PC-9 (cell line): Measurements from ENCODE around the gene VANGL1. TPM values are rescaled to one million over a fixed set of nuclear protein-coding genes. Genes with fewer than 3 reads are reported as not detected.

Experiments
- BruUV-seq: library from RNA; stranded (reverse); fragments of 400-500 nt; replicated peaks from 2 replicates; lab custom pipeline; 2021; lab: Mats Ljungman, UMichigan
- CTCF ChIA-PET: fragments of 300-600 bp; sonication (Branson Sonifier 250); formaldehyde crosslinking; loops from one replicate; lab custom pipeline; 2022; ENCODE audit warnings: antibody characterized with exemption; lab: Charles Lee
- POLR2A ChIA-PET: fragments of 300-600 bp; sonication (Branson Sonifier 250); formaldehyde crosslinking; loops from one replicate; lab custom pipeline; 2022; ENCODE audit warnings: antibody characterized with exemption; ENCODE audit not compliant: unreplicated experiment; lab: Charles Lee
- DNase-seq, 2 experiments: peaks; one replicate each; pipeline versions ENCODE4 v3.0.0 to v3.0.0-alpha.2; 2015 to 2022; ENCODE audit warnings: mixed read lengths in 1 of 2
- H2AFZ ChIP-seq: fragments of 200-600 bp; sonication (generic); 2 replicates; pipeline ENCODE4 v1.8.1; 2017; ENCODE audit warnings: antibody characterized with exemption
- H3F3A ChIP-seq: fragments of 200-600 bp; sonication (generic); 2 replicates; pipeline ENCODE4 v1.8.1; 2017; ENCODE audit warnings: antibody characterized with exemption, mild to moderate bottlenecking, low read depth; ENCODE audit not compliant: insufficient read depth
- H3K27ac ChIP-seq: fragments of 200-600 bp; sonication (generic); 2 replicates; pipeline ENCODE4 v1.6.1; 2016; ENCODE audit warnings: mixed run types
- H3K27me3 ChIP-seq: fragments of 200-600 bp; sonication (generic); 2 replicates; pipeline ENCODE4 v1.6.1; 2016; ENCODE audit warnings: low read depth, mixed run types; ENCODE audit not compliant: insufficient read depth
- H3K36me3 ChIP-seq: fragments of 200-600 bp; sonication (generic); 2 replicates; pipeline ENCODE4 v1.6.1; 2016; ENCODE audit warnings: low read depth, mixed run types
- H3K4me1 ChIP-seq: fragments of 200-600 bp; sonication (generic); replicated peaks from 2 replicates; pipeline ENCODE4 v1.6.1; 2016; ENCODE audit warnings: mixed run types; ENCODE audit not compliant: insufficient read depth
- H3K4me2 ChIP-seq: fragments of 200-600 bp; sonication (generic); 2 replicates; pipeline ENCODE4 v1.6.1; 2017; ENCODE audit warnings: mixed run types
- H3K4me3 ChIP-seq: fragments of 200-600 bp; sonication (generic); 2 replicates; pipeline ENCODE4 v1.6.1; 2016; ENCODE audit warnings: mixed run types
- H3K79me2 ChIP-seq: fragments of 200-600 bp; sonication (generic); 2 replicates; pipeline ENCODE4 v1.6.1; 2017; ENCODE audit warnings: low read depth, mixed run types
- H3K9me2 ChIP-seq: fragments of 200-600 bp; sonication (generic); 2 replicates; pipeline ENCODE4 v1.8.1; 2017; ENCODE audit warnings: mild to moderate bottlenecking; ENCODE audit not compliant: insufficient read depth
- H3K9me3 ChIP-seq: fragments of 200-600 bp; sonication (generic); 2 replicates; pipeline ENCODE4 v1.8.1; 2016; ENCODE audit warnings: low read depth; ENCODE audit not compliant: insufficient read depth
- H4K20me1 ChIP-seq: fragments of 200-600 bp; sonication (generic); 2 replicates; pipeline ENCODE4 v1.8.1; 2017; ENCODE audit not compliant: insufficient read depth
- CTCF ChIP-seq: fragments of 200-600 bp; sonication (generic); conservative IDR thresholded peaks from 2 replicates; pipeline ENCODE4 v1.6.1; 2017; ENCODE audit warnings: mixed run types, antibody characterized with exemption, mild to moderate bottlenecking, moderate library complexity
- EZH2 ChIP-seq: fragments of 200-600 bp; sonication (generic); IDR thresholded peaks from 2 replicates; pipeline ENCODE4 v1.8.0; 2017; ENCODE audit warnings: antibody characterized with exemption, low read depth
- intact Hi-C: fragments of 100-400 bp; cut with micrococcal nuclease; formaldehyde crosslinking; loops from one replicate; pipeline ENCODE4 v1.10.0; 2022; ENCODE audit not compliant: unreplicated experiment
- total RNA-seq: library from RNA; stranded (reverse); gene quantifications from 2 replicates; pipeline ENCODE4 v1.2.3, GENCODE V29; 2021

The VANGL1 gene
- total RNA-seq, 1 experiment from 2014 or later, result 43.0 TPM

- intact Hi-C loops, result no loop called here
- POLR2A ChIA-PET, result no interaction called here
Observed at GRCh38 chr1:115665319-115666096, 23.7 kb downstream of the VANGL1 start.

DNA sequence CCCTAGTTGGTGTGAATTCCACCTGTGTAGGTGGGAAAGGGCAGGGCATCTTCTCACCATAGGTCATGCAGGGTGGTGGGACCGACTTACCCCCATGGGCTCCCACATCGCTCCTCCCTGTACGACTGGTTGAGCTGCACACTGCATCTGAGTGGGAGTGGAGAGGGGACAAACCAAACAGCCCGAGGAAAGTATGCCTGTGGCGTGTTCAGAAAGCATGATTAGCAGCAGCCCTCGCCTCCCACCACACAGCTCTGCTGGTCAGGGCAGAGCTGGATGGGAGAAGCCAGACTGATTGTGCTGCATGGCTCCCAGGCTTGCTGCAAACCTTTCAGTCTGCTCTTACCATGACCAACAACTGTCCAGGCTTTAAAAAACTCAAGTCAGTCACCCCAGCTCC is 24.4 kb downstream of the VANGL1 start:
- peaks cover 60% of the 10 kb centered on the region for H3K4me1 ChIP-seq
- H3K9me3 ChIP-seq, result 0 out of 2 replicates have a peak, but pooled peaks cover 9% of the 10 kb centered on the region
- H2AFZ ChIP-seq, result no peak overlapping the region
- H3K27me3 ChIP-seq, result no peaks in the 10 kb centered on the region
- no TSS peak for BruUV-seq
- intact Hi-C loops, result no loop called here
- H3F3A ChIP-seq, result peaks cover 48% of the 10 kb centered on the region
- DNase-seq, result no peak
- H3K79me2 ChIP-seq, result peaks cover 35% of the 10 kb centered on the region
- H3K4me3 ChIP-seq, result no peak overlapping the region
- no peak overlapping the region for H3K4me2 ChIP-seq
- TF ChIP-seq EZH2 (no peak), CTCF (no peak)
- no peak overlapping the region for H3K27ac ChIP-seq
- ChIA-PET CTCF (no interaction called here), POLR2A (no interaction called here)
- H4K20me1 ChIP-seq, result no peaks in the 10 kb centered on the region
- H3K36me3 ChIP-seq, result peaks cover 79% of the 10 kb centered on the region
- no peaks in the 10 kb centered on the region for H3K9me2 ChIP-seq

More at GRCh38 chr1:115665319-115666096, 23.7 kb downstream of the VANGL1 start:
- peaks cover 41% of the 10 kb centered on the region for H3F3A ChIP-seq
- 0 out of 2 replicates have a peak, but pooled peaks cover 9% of the 10 kb centered on the region for H3K9me3 ChIP-seq
- TF ChIP-seq EZH2, result no peak
- TF ChIP-seq CTCF, result no peak
- DNase-seq, result peak; percentile 58 to 77
- peaks cover 32% of the 10 kb centered on the region for H3K79me2 ChIP-seq
- peaks cover 53% of the 10 kb centered on the region for H3K4me1 ChIP-seq
- peaks cover 83% of the 10 kb centered on the region for H3K36me3 ChIP-seq
- CTCF ChIA-PET, result no interaction called here
- no peaks in the 10 kb centered on the region for H3K9me2 ChIP-seq
- no peaks in the 10 kb centered on the region for H4K20me1 ChIP-seq
- H2AFZ ChIP-seq, result no peak overlapping the region
- no peak overlapping the region for H3K4me3 ChIP-seq
- H3K27me3 ChIP-seq, result no peaks in the 10 kb centered on the region
- H3K27ac ChIP-seq, result 0 out of 2 replicates have a peak overlapping the region, but pooled peaks have one; percentile 1
- peak overlapping the region; percentile 32 for H3K4me2 ChIP-seq
- BruUV-seq, result no TSS peak

- Histone ChIP-seq H3K27me3 (no peaks in the 10 kb centered on the region), H3K4me3 (no peak overlapping the region), H4K20me1 (no peaks in the 10 kb centered on the region), H3K9me3 (0 out of 2 replicates have a peak, but pooled peaks cover 9% of the 10 kb centered on the region), H3F3A (peaks cover 49% of the 10 kb centered on the region), H3K4me2 (no peak overlapping the region), H2AFZ (no peak overlapping the region), H3K4me1 (peaks cover 65% of the 10 kb centered on the region), H3K36me3 (peaks cover 79% of the 10 kb centered on the region), H3K9me2 (no peaks in the 10 kb centered on the region), H3K79me2 (peaks cover 37% of the 10 kb centered on the region), H3K27ac (no peak overlapping the region)
- POLR2A ChIA-PET, result no interaction called here
- intact Hi-C loops, result no loop called here
- DNase-seq, result no peak
- CTCF ChIA-PET, result no interaction called here
- BruUV-seq, result no TSS peak
- TF ChIP-seq CTCF, result no peak
- no peak for TF ChIP-seq EZH2
Observed at GRCh38 chr1:115666702-115667101, 24.9 kb downstream of the VANGL1 start.
